SK-N-SH (cell line): Measurements from ENCODE around the gene FSIP2. TPM values are rescaled to one million over a fixed set of nuclear protein-coding genes. Genes with fewer than 3 reads are reported as not detected.

Experiments
- CTCF ChIA-PET: fragments of 300-600, 350-600 bp; formaldehyde crosslinking; extraction: SDS; loops from one replicate; lab custom pipeline; 2021; lab: Yijun Ruan, JAX
- POLR2A ChIA-PET: fragments of 350-600 bp; sonication (Branson Sonifier 250); formaldehyde crosslinking; extraction: SDS; loops from one replicate; lab custom pipeline; 2020; ENCODE audit warnings: antibody characterized with exemption, inconsistent platforms; lab: Yijun Ruan, JAX
- DNase-seq: peaks from one replicate; pipeline ENCODE4 v3.0.0; 2012
- H2AFZ ChIP-seq: fragments of 200-600 bp; sonication (generic); 2 replicates; pipeline ENCODE4 v1.8.1; 2016; ENCODE audit warnings: antibody characterized with exemption, mild to moderate bottlenecking, low read depth
- H3F3A ChIP-seq: fragments of 200-600 bp; sonication (generic); replicated peaks from 2 replicates; pipeline ENCODE3; 2016; ENCODE audit warnings: antibody characterized with exemption, mild to moderate bottlenecking; ENCODE audit not compliant: insufficient read depth
- H3K27ac ChIP-seq, 2 experiments: fragments of 200-500 bp in 1 of 2; fragments of 200-600 bp in 1 of 2; sonication (Bioruptor generic) in 1 of 2; sonication (generic), shearing (Covaris generic) in 1 of 2; 2 replicates each; pipeline versions ENCODE4 v1.5.1 to v1.6.1; 2014 to 2016; ENCODE audit warnings: low read depth in 2 of 2, inconsistent platforms in 1 of 2, low read length in 1 of 2, mild to moderate bottlenecking in 1 of 2, mixed read lengths in 1 of 2
- H3K27me3 ChIP-seq: fragments of 200-600 bp; sonication (generic), shearing (Covaris generic); 2 replicates; pipeline ENCODE4 v1.6.1; 2016; ENCODE audit warnings: mixed run types; ENCODE audit not compliant: insufficient read depth
- H3K36me3 ChIP-seq, 2 experiments: fragments of 200-500 bp in 1 of 2; fragments of 200-600 bp in 1 of 2; sonication (Bioruptor generic) in 1 of 2; sonication (generic) in 1 of 2; replicated peaks in 1 of 2; 2 replicates each; pipeline versions ENCODE3 to v1.5.1; 2014 to 2016; ENCODE audit warnings: low read length in 1 of 2, mild to moderate bottlenecking in 1 of 2; ENCODE audit not compliant: insufficient read depth in 2 of 2, control insufficient read depth in 1 of 2
- H3K4me1 ChIP-seq, 2 experiments: fragments of 200-500 bp in 1 of 2; fragments of 200-600 bp in 1 of 2; sonication (Bioruptor generic) in 1 of 2; sonication (generic), shearing (Covaris generic) in 1 of 2; 2 replicates each; pipeline versions ENCODE4 v1.5.1 to v1.6.1; 2014 to 2016; ENCODE audit warnings: low read depth in 1 of 2, low read length in 1 of 2, mixed run types in 1 of 2; ENCODE audit not compliant: insufficient read depth in 2 of 2, control insufficient read depth in 1 of 2
- H3K4me2 ChIP-seq: fragments of 200-600 bp; sonication (generic), shearing (Covaris generic); 2 replicates; pipeline ENCODE4 v1.6.1; 2017; ENCODE audit warnings: mixed run types
- H3K4me3 ChIP-seq, 2 experiments: fragments of 200-500 bp in 1 of 2; fragments of 200-600 bp in 1 of 2; sonication (Bioruptor generic) in 1 of 2; sonication (generic), shearing (Covaris generic) in 1 of 2; 2 replicates each; pipeline versions ENCODE4 v1.5.1 to v1.8.1; 2014 to 2016; ENCODE audit warnings: low read depth in 2 of 2, inconsistent platforms in 1 of 2, low read length in 1 of 2, mild to moderate bottlenecking in 1 of 2, mixed read lengths in 1 of 2, moderate library complexity in 1 of 2
- H3K79me2 ChIP-seq: fragments of 200-600 bp; sonication (generic); 2 replicates; pipeline ENCODE4 v1.8.1; 2017; ENCODE audit warnings: mild to moderate bottlenecking; ENCODE audit not compliant: insufficient read depth
- H3K9ac ChIP-seq: fragments of 200-600 bp; sonication (generic); 2 replicates; pipeline ENCODE4 v1.6.1; 2017; ENCODE audit warnings: mixed run types
- H3K9me2 ChIP-seq: fragments of 200-600 bp; sonication (generic); 2 replicates; pipeline ENCODE4 v1.6.1; 2017; ENCODE audit warnings: mixed run types
- H3K9me3 ChIP-seq: fragments of 200-600 bp; sonication (generic); 2 replicates; pipeline ENCODE4 v1.6.1; 2017; ENCODE audit warnings: mixed run types, mild to moderate bottlenecking, moderate library complexity
- H4K20me1 ChIP-seq: fragments of 200-600 bp; sonication (generic); 2 replicates; pipeline ENCODE4 v1.6.1; 2017; ENCODE audit warnings: mild to moderate bottlenecking, mixed run types; ENCODE audit not compliant: insufficient read depth
- CTCF ChIP-seq: fragments of 200-600 bp; sonication (generic); IDR thresholded peaks from 2 replicates; pipeline ENCODE4 v1.6.1; 2017; ENCODE audit warnings: antibody characterized with exemption, mild to moderate bottlenecking, moderate library complexity
- EP300 ChIP-seq, 2 experiments: IDR thresholded peaks; 2 replicates each; pipeline versions ENCODE4 v1.4.0 to v1.6.1; 2012; ENCODE audit warnings: borderline replicate concordance in 1 of 2, low read depth in 1 of 2, low read length in 1 of 2
- FOXJ3 ChIP-seq: sonication (generic); formaldehyde crosslinking; IDR thresholded peaks from 2 replicates; pipeline ENCODE4 v1.5.1; 2020; ENCODE audit warnings: mild to moderate bottlenecking, missing genetic modification reagents
- FOXM1 ChIP-seq: IDR thresholded peaks from 2 replicates; pipeline ENCODE4 v1.4.0; 2012; ENCODE audit warnings: low read depth, mild to moderate bottlenecking
- GABPA ChIP-seq: IDR thresholded peaks from 2 replicates; pipeline ENCODE4 v1.4.0; 2012; ENCODE audit warnings: low read depth, mild to moderate bottlenecking
- JUND ChIP-seq: IDR thresholded peaks from 2 replicates; pipeline ENCODE4 v1.4.0; 2012
- MEF2A ChIP-seq: IDR thresholded peaks from 2 replicates; pipeline ENCODE4 v1.4.0; 2012; ENCODE audit warnings: low read depth, borderline replicate concordance
- NFIC ChIP-seq: IDR thresholded peaks from 2 replicates; pipeline ENCODE4 v1.4.0; 2012; ENCODE audit warnings: borderline replicate concordance
- NRF1 ChIP-seq: IDR thresholded peaks from 2 replicates; pipeline ENCODE4 v1.6.1; 2012; ENCODE audit warnings: low read depth, mild to moderate bottlenecking, low read length
- POLR2AphosphoS5 ChIP-seq: IDR thresholded peaks from 2 replicates; pipeline ENCODE4 v1.6.1; 2012; ENCODE audit warnings: low read depth, low read length
- RAD21 ChIP-seq: IDR thresholded peaks from 2 replicates; pipeline ENCODE4 v1.6.1; 2012; ENCODE audit warnings: mild to moderate bottlenecking, low read length
- RCOR1 ChIP-seq: fragments of 150-350 bp; IDR thresholded peaks from 2 replicates; pipeline ENCODE4 v1.6.1; 2017; ENCODE audit warnings: antibody characterized with exemption, low read length
- RXRA ChIP-seq: IDR thresholded peaks from 2 replicates; pipeline ENCODE4 v1.4.0; 2012; ENCODE audit warnings: low read depth, mild to moderate bottlenecking, borderline replicate concordance
- SIN3A ChIP-seq: IDR thresholded peaks from 2 replicates; pipeline ENCODE4 v1.6.1; 2012; ENCODE audit warnings: low read depth, mild to moderate bottlenecking, low read length, moderate library complexity, borderline replicate concordance
- SMC3 ChIP-seq: IDR thresholded peaks from 2 replicates; pipeline ENCODE4 v1.6.1; 2012; ENCODE audit warnings: low read depth, low read length, improper control_type of control experiment
- ZBTB33 ChIP-seq: IDR thresholded peaks from 2 replicates; pipeline ENCODE4 v1.4.0; 2012; ENCODE audit warnings: low read depth, borderline replicate concordance
- WGBS: methylation state at CpG from one replicate; pipeline ENCODE4 v1.1.6; 2017; ENCODE audit warnings: low lambda C conversion rate; 5-methylcytosine and 5-hydroxymethylcytosine counted together
- polyA plus RNA-seq, 3 experiments: library from polyadenylated mRNA; depleted of rRNA; stranded (reverse); fragments of >200 nt; gene quantifications; 2 replicates each; pipeline ENCODE4 v1.2.3, GENCODE V29; 2012
- TF ChIP-seq, protein P1 (sequence below): IDR thresholded peaks from 2 replicates; pipeline ENCODE4 v1.6.1; 2012; ENCODE audit warnings: mild to moderate bottlenecking, low read depth, low read length, moderate library complexity
- TF ChIP-seq, protein P2 (sequence below): IDR thresholded peaks from 2 replicates; pipeline ENCODE4; 2012

FSIP2 gene
- polyA plus RNA-seq, 1 of the 3 experiments (the other 2 are of a cell fraction) = not detected

GRCh38 chr2:185813707-185814106, 75.1 kb downstream of the FSIP2 start:
- Histone ChIP-seq H3K27ac (no peak overlapping the region), H3K9ac (no peak overlapping the region), H3K27me3 (no peaks in the 10 kb centered on the region), H3K9me3 (no peaks in the 10 kb centered on the region; the same call in 1 of the 2 replicates), H3K4me3 (no peak overlapping the region), H2AFZ (no peak overlapping the region), H3F3A (no peaks in the 10 kb centered on the region), H3K4me2 (no peak overlapping the region), H4K20me1 (no peaks in the 10 kb centered on the region), H3K9me2 (no peaks in the 10 kb centered on the region), H3K36me3 (no peaks in the 10 kb centered on the region), H3K79me2 (no peaks in the 10 kb centered on the region), H3K4me1 (no peaks in the 10 kb centered on the region)
- ChIA-PET CTCF (interaction anchor here (1.2 kb wide), 1 partner anchor 13 kb away, joined by 3 read pairs; no protein-coding TSS in a partner anchor), POLR2A (no interaction called here)
- TF ChIP-seq, protein P1, sequence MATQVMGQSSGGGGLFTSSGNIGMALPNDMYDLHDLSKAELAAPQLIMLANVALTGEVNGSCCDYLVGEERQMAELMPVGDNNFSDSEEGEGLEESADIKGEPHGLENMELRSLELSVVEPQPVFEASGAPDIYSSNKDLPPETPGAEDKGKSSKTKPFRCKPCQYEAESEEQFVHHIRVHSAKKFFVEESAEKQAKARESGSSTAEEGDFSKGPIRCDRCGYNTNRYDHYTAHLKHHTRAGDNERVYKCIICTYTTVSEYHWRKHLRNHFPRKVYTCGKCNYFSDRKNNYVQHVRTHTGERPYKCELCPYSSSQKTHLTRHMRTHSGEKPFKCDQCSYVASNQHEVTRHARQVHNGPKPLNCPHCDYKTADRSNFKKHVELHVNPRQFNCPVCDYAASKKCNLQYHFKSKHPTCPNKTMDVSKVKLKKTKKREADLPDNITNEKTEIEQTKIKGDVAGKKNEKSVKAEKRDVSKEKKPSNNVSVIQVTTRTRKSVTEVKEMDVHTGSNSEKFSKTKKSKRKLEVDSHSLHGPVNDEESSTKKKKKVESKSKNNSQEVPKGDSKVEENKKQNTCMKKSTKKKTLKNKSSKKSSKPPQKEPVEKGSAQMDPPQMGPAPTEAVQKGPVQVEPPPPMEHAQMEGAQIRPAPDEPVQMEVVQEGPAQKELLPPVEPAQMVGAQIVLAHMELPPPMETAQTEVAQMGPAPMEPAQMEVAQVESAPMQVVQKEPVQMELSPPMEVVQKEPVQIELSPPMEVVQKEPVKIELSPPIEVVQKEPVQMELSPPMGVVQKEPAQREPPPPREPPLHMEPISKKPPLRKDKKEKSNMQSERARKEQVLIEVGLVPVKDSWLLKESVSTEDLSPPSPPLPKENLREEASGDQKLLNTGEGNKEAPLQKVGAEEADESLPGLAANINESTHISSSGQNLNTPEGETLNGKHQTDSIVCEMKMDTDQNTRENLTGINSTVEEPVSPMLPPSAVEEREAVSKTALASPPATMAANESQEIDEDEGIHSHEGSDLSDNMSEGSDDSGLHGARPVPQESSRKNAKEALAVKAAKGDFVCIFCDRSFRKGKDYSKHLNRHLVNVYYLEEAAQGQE = no peak
- TF ChIP-seq, protein P2, sequence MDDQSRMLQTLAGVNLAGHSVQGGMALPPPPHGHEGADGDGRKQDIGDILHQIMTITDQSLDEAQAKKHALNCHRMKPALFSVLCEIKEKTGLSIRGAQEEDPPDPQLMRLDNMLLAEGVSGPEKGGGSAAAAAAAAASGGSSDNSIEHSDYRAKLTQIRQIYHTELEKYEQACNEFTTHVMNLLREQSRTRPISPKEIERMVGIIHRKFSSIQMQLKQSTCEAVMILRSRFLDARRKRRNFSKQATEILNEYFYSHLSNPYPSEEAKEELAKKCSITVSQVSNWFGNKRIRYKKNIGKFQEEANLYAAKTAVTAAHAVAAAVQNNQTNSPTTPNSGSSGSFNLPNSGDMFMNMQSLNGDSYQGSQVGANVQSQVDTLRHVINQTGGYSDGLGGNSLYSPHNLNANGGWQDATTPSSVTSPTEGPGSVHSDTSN = no peak
- TF ChIP-seq RXRA = no peak
- no peak for TF ChIP-seq FOXJ3 (CRISPR knock-in tag)
- no peak for TF ChIP-seq RCOR1
- no peak for TF ChIP-seq FOXM1
- TF ChIP-seq EP300 (IDR thresholded peaks at IDR 0.05; ENCODE audit: borderline replicate concordance in 1 of 2, low read depth in 1 of 2, low read length in 1 of 2) = no peak
- 56% methylated on average over 2 of the region's 2 CpGs for WGBS
- no peak for DNase-seq

DNA sequence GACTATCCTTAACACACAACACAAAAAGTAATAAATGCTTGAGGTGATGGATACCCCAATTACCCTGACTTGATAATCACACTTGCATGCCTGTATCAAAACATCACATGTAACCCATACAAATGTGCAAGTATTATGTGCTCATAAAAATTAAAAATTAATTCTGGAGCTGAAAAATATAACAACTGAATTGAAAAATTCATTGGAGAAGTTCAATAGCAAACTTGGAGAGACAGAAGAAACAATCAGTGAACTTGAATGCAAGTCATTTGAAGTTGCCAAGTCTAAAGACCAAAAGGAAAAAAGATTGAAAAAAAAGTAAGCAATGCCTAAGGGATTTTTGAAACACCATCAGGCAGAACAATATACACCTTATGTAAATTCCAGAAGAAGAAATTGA, 79.4 kb downstream of the FSIP2 start:
- H3K9me2 ChIP-seq = no peaks in the 10 kb centered on the region
- ChIA-PET CTCF (no interaction called here), POLR2A (no interaction called here)
- TF ChIP-seq MEF2A (no peak), SIN3A (no peak), ZBTB33 (no peak), RAD21 (no peak), FOXJ3 (CRISPR knock-in tag) (no peak), GABPA (no peak), RCOR1 (no peak), CTCF (no peak), POLR2AphosphoS5 (no peak), SMC3 (no peak), JUND (no peak), NFIC (no peak), NRF1 (no peak), EP300 (IDR thresholded peaks at IDR 0.05; ENCODE audit: borderline replicate concordance in 1 of 2, low read depth in 1 of 2, low read length in 1 of 2) (no peak), FOXM1 (no peak)
- TF ChIP-seq, protein P2 = no peak

More for the DNA sequence above, 79.4 kb downstream of the FSIP2 start:
- Histone ChIP-seq H3F3A (no peaks in the 10 kb centered on the region), H3K9me3 (no peaks in the 10 kb centered on the region; the same call in 1 of the 2 replicates), H3K4me3 (no peak overlapping the region), H3K27ac (no peak overlapping the region), H3K9ac (no peak overlapping the region), H2AFZ (no peak overlapping the region), H4K20me1 (no peaks in the 10 kb centered on the region), H3K4me1 (no peaks in the 10 kb centered on the region), H3K79me2 (no peaks in the 10 kb centered on the region), H3K36me3 (no peaks in the 10 kb centered on the region), H3K27me3 (no peaks in the 10 kb centered on the region), H3K4me2 (no peak overlapping the region)
- no peak for DNase-seq
